HepG2 (cell line): ENCODE data around the gene HAUS5. TPM values are rescaled to one million over a fixed set of nuclear protein-coding genes. Genes with fewer than 3 reads are reported as not detected.

Experiments
- BRD4 ChIP-seq: sonication (generic); formaldehyde crosslinking; IDR thresholded peaks from 2 replicates; pipeline ENCODE4 v1.4.0; 2020; ENCODE audit warnings: missing genetic modification reagents
- EP300 ChIP-seq, 3 experiments: sonication (generic) in 1 of 3; formaldehyde crosslinking in 1 of 3; IDR thresholded peaks; 2 replicates each; pipeline versions ENCODE4 v1.5.1 to v1.6.1; 2011 to 2020; ENCODE audit warnings: low read depth in 2 of 3, low read length in 2 of 3, borderline replicate concordance in 1 of 3, improper control_type of control experiment in 1 of 3, mild to moderate bottlenecking in 1 of 3, missing genetic modification reagents in 1 of 3, moderate library complexity in 1 of 3
- ETS1 ChIP-seq: sonication (generic); formaldehyde crosslinking; IDR thresholded peaks from 2 replicates; pipeline ENCODE4 v1.4.0; 2020; ENCODE audit warnings: missing genetic modification reagents
- FIP1L1 ChIP-seq: fragments of 200-400 bp; formaldehyde crosslinking; IDR thresholded peaks from 2 replicates; pipeline ENCODE4 v1.6.1; 2018; ENCODE audit warnings: low read depth, mild to moderate bottlenecking, low read length, moderate library complexity, borderline replicate concordance; ENCODE audit not compliant: insufficient read depth
- GPN1 ChIP-seq: sonication (generic); formaldehyde crosslinking; IDR thresholded peaks from 2 replicates; pipeline ENCODE4 v1.5.1; 2020; ENCODE audit warnings: missing genetic modification reagents, borderline replicate concordance
- HHEX ChIP-seq: IDR thresholded peaks from 2 replicates; pipeline ENCODE4 v1.6.1; 2016; ENCODE audit warnings: control low read depth
- HMG20A ChIP-seq: IDR thresholded peaks from 2 replicates; pipeline ENCODE4 v1.6.1; 2016; ENCODE audit warnings: borderline replicate concordance
- KAT7 ChIP-seq: IDR thresholded peaks from 2 replicates; pipeline ENCODE4 v1.6.1; 2018; ENCODE audit warnings: borderline replicate concordance, missing compliant biosample characterization
- KLF15 ChIP-seq: sonication (generic); formaldehyde crosslinking; IDR thresholded peaks from 2 replicates; pipeline ENCODE4 v1.8.1; 2023; ENCODE audit warnings: borderline replicate concordance, mild to moderate bottlenecking, inconsistent platforms, missing genetic modification reagents, mixed read lengths
- PITX1 ChIP-seq: sonication (generic); formaldehyde crosslinking; IDR thresholded peaks from 2 replicates; pipeline ENCODE4 v1.5.1; 2020; ENCODE audit warnings: mild to moderate bottlenecking, missing genetic modification reagents
- SIN3B ChIP-seq: fragments of 150-350 bp; IDR thresholded peaks from 2 replicates; pipeline ENCODE4 v1.6.1; 2014; ENCODE audit warnings: low read length
- TEAD2 ChIP-seq: sonication (generic); formaldehyde crosslinking; IDR thresholded peaks from 2 replicates; pipeline ENCODE4 v1.9.0; 2021; ENCODE audit warnings: missing genetic modification reagents
- ZNF18 ChIP-seq: sonication (generic); formaldehyde crosslinking; IDR thresholded peaks from 2 replicates; pipeline ENCODE4 v1.8.0; 2022; ENCODE audit warnings: mild to moderate bottlenecking, missing genetic modification reagents; ENCODE audit not compliant: insufficient replicate concordance
- ZNF225 ChIP-seq: sonication (generic); formaldehyde crosslinking; IDR thresholded peaks from 2 replicates; pipeline ENCODE4 v1.4.0; 2020; ENCODE audit warnings: mild to moderate bottlenecking, missing genetic modification reagents
- ZNF331 ChIP-seq: sonication (generic); formaldehyde crosslinking; IDR thresholded peaks from 2 replicates; pipeline ENCODE4 v1.4.0; 2020; ENCODE audit warnings: missing genetic modification reagents
- ZNF367 ChIP-seq: sonication (generic); formaldehyde crosslinking; IDR thresholded peaks from 2 replicates; pipeline ENCODE4 v1.4.0; 2020; ENCODE audit warnings: missing genetic modification reagents, borderline replicate concordance
- ZNF44 ChIP-seq: sonication (generic); formaldehyde crosslinking; IDR thresholded peaks from 2 replicates; pipeline ENCODE4 v1.5.1; 2020; ENCODE audit warnings: mild to moderate bottlenecking, missing genetic modification reagents
- ZNF549 ChIP-seq: sonication (generic); formaldehyde crosslinking; IDR thresholded peaks from 2 replicates; pipeline ENCODE4 v1.5.0; 2020; ENCODE audit warnings: missing genetic modification reagents
- ZNF589 ChIP-seq: sonication (generic); formaldehyde crosslinking; conservative IDR thresholded peaks from 2 replicates; pipeline ENCODE4 v1.8.0; 2022; ENCODE audit warnings: mild to moderate bottlenecking, moderate library complexity, missing genetic modification reagents
- ZNF609 ChIP-seq: sonication (generic); formaldehyde crosslinking; IDR thresholded peaks from 2 replicates; pipeline ENCODE4 v1.4.0; 2020; ENCODE audit warnings: mild to moderate bottlenecking, missing genetic modification reagents, borderline replicate concordance
- ZNF816 ChIP-seq: sonication (generic); formaldehyde crosslinking; IDR thresholded peaks from 2 replicates; pipeline ENCODE4 v1.8.0; 2022; ENCODE audit warnings: missing genetic modification reagents, mild to moderate bottlenecking, borderline replicate concordance
- polyA plus RNA-seq, 8 experiments: library from polyadenylated mRNA; depleted of rRNA in 3 of 8; stranded (reverse) in 7 of 8; unstranded in 1 of 8; fragments of >200 nt; fragmentation: Illumina TruSeq in 4 of 8; extraction: Trizol in 4 of 8; gene quantifications; 2 replicates each; pipeline versions ENCODE4 v1.2.1 to v1.2.3, GENCODE V29; 2011 to 2016; ENCODE audit warnings: low read depth in 4 of 8, missing spikeins in 1 of 8, mixed read lengths in 1 of 8; ENCODE audit not compliant: insufficient read depth in 1 of 8
- total RNA-seq, 5 experiments: library from RNA; depleted of rRNA; stranded (reverse); fragments of >200 nt; fragmentation: Illumina TruSeq; extraction: Trizol; gene quantifications; 2 replicates each; pipeline ENCODE4 v1.2.3, GENCODE V29; 2016; ENCODE audit warnings: low read depth in 1 of 5

The HAUS5 gene
- total and polyA plus RNA-seq, 2 of the 13 experiments (the other 11 are each of a cell fraction or from before 2014, with no cell fraction given) = 10.3 to 17.7 TPM

- TF ChIP-seq ETS1 = 0 out of 2 replicates have a peak, but pooled peaks have one; percentile 72
- TF ChIP-seq ZNF18 = no peak
- TF ChIP-seq ZNF44 (CRISPR knock-in tag) = no peak
- no peak for TF ChIP-seq ZNF549
- TF ChIP-seq ZNF609 (CRISPR knock-in tag) = peak; percentile 37
- TF ChIP-seq KLF15 (CRISPR knock-in tag) = peak; percentile 77; the same call in 1 of the 2 replicates
- peak; percentile 47; the same call in 1 of the 2 replicates for TF ChIP-seq PITX1 (CRISPR knock-in tag)
- no peak for TF ChIP-seq HHEX (CRISPR knock-in tag)
- peak; percentile 69; the same call in 1 of the 2 replicates for TF ChIP-seq ZNF816
- no peak for TF ChIP-seq SIN3B
- peak; percentile 69; the same call in 1 of the 2 replicates for TF ChIP-seq KAT7 (CRISPR knock-in tag)
- TF ChIP-seq TEAD2 (CRISPR knock-in tag) = no peak
- TF ChIP-seq HMG20A (CRISPR knock-in tag) = no peak
- TF ChIP-seq ZNF367 (CRISPR knock-in tag) = 0 out of 2 replicates have a peak, but pooled peaks have one; percentile 19
- TF ChIP-seq ZNF589 (CRISPR knock-in tag) = peak; percentile 79
- TF ChIP-seq BRD4 (CRISPR knock-in tag) = peak; percentile 78; the same call in 1 of the 2 replicates
- TF ChIP-seq EP300 (IDR thresholded peaks at IDR 0.05; ENCODE audit: low read depth in 2 of 2, low read length in 2 of 2) = peak in 1 of 2 experiments; percentile 26; a peak in 1 of 4 replicates
- peak; percentile 49 for TF ChIP-seq EP300 (CRISPR knock-in tag; IDR thresholded peaks at IDR 0.05; ENCODE audit: borderline replicate concordance)
- peak; percentile 53; the same call in 1 of the 2 replicates for TF ChIP-seq ZNF225 (CRISPR knock-in tag)
- peak; percentile 55; the same call in 1 of the 2 replicates for TF ChIP-seq ZNF331 (CRISPR knock-in tag)
- no peak for TF ChIP-seq GPN1 (CRISPR knock-in tag)
- no peak for TF ChIP-seq FIP1L1
These were observed 31.0 kb downstream of the HAUS5 start (continued) for GRCh38 chr19:35643255-35644205.
